ENCODE results near the gene LGSN.
"Not testable (repeated sequence)": the region's sequence is repeated elsewhere in the genome, so short reads cannot be mapped to it uniquely, and the experiment has no call there.

LGSN gene

GRCh38 chr6:63303476-63303875 lies 16.3 kb downstream of the LGSN start:
- no peak for DNase-seq

- DNase-seq: no peak
Observed at GRCh38 chr6:63299667-63300066, 20.1 kb downstream of the LGSN start.

- DNase-seq: no peak
Observed at GRCh38 chr6:63295553-63296194, 24.1 kb downstream of the LGSN start.

- no peak for DNase-seq
Observed at GRCh38 chr6:63290492-63291058, 29.2 kb downstream of the LGSN start.

GRCh38 chr6:63289269-63289872 lies 30.4 kb downstream of the LGSN start:
- no peak for DNase-seq

- no peak for DNase-seq
Observed at GRCh38 chr6:63280639-63281180, 39.1 kb downstream of the LGSN start.

GRCh38 chr6:63278916-63279315 lies 40.9 kb downstream of the LGSN start:
- no peak for DNase-seq

GRCh38 chr6:63275953-63276352 lies 43.8 kb downstream of the LGSN start:
- DNase-seq: no peak

- not testable (repeated sequence) for DNase-seq
Observed at GRCh38 chr6:63274795-63275430, 44.9 kb downstream of the LGSN start.

- DNase-seq: no peak
Observed at GRCh38 chr6:63272397-63272796, 47.4 kb downstream of the LGSN start.

GRCh38 chr6:63269470-63269869 lies 50.3 kb downstream of the LGSN start:
- no peak for DNase-seq

- DNase-seq: no peak
Observed at GRCh38 chr6:63268574-63268973, 51.2 kb downstream of the LGSN start.

- no peak for DNase-seq
Observed at GRCh38 chr6:63267828-63268227, 52.0 kb downstream of the LGSN start.

- no peak for DNase-seq
Observed at GRCh38 chr6:63267046-63267445, 52.7 kb downstream of the LGSN start.

GRCh38 chr6:63263444-63263843 lies 56.3 kb downstream of the LGSN start:
- DNase-seq: no peak

GRCh38 chr6:63261820-63262219 lies 58.0 kb downstream of the LGSN start:
- DNase-seq: no peak

- DNase-seq: no peak
Observed at GRCh38 chr6:63259153-63259552, 60.6 kb downstream of the LGSN start.

- DNase-seq: no peak
Observed at GRCh38 chr6:63249875-63250482, 69.8 kb downstream of the LGSN start.

- no peak for DNase-seq
Observed at GRCh38 chr6:63246581-63246980, 73.2 kb downstream of the LGSN start.

- no peak for DNase-seq
Observed at GRCh38 chr6:63245909-63246308, 73.9 kb downstream of the LGSN start.

- no peak for DNase-seq
Observed at GRCh38 chr6:63245420-63245819, 74.4 kb downstream of the LGSN start.

- no peak for DNase-seq
Observed at GRCh38 chr6:63236398-63236817, 83.4 kb downstream of the LGSN start.

- DNase-seq: not testable (repeated sequence)
Observed at GRCh38 chr6:63230511-63230910, 89.3 kb downstream of the LGSN start.

All from DMS153 (cell line).